ENCODE results near the gene LRRC63.
"Not testable (repeated sequence)": the region's sequence is repeated elsewhere in the genome, so short reads cannot be mapped to it uniquely, and the experiment has no call there.

LRRC63 gene

GRCh38 chr13:46274094-46274698 is 62.5 kb downstream of the LRRC63 start:
- DNase-seq = no peak

DNA sequence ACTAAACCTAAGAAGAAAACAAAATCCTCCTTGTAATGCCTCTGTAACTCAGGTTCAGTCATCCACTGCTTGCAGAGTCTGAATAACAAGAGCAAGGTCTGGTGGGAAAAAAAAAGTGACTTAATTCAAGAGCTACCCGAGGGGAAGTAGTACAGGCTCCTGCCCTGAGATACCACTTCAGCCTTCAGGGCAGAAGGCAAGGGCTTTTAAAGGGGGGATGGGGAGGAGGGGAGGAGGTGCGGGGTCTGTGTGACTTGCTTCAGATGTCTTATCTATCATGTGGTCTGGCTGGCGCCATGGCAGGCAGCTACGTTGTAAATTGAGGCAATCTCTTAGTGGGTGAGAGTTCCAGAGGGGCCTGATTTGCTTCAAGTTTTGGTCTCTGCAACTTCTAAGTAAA is 66.7 kb downstream of the LRRC63 start:
- no peak for DNase-seq

DNA sequence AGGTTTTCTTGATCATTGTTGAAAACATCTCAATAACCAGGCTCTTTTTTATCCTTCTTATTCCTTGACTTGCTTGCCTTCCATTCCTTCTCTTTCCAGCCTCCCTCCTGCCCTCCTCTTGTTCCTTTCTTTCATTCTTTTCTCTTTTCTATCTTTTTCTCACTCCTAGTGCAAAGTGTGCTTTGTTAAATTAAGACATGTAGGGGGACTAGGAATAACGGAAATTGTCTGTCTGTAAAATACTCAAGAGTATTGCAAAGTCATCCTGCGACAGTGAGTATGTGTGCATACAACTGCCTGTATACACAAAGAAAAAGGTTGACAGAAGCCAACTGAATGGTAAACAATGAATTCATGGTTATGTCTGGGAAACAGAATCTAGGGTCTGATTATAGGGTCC is 70.1 kb downstream of the LRRC63 start:
- DNase-seq = no peak

DNA sequence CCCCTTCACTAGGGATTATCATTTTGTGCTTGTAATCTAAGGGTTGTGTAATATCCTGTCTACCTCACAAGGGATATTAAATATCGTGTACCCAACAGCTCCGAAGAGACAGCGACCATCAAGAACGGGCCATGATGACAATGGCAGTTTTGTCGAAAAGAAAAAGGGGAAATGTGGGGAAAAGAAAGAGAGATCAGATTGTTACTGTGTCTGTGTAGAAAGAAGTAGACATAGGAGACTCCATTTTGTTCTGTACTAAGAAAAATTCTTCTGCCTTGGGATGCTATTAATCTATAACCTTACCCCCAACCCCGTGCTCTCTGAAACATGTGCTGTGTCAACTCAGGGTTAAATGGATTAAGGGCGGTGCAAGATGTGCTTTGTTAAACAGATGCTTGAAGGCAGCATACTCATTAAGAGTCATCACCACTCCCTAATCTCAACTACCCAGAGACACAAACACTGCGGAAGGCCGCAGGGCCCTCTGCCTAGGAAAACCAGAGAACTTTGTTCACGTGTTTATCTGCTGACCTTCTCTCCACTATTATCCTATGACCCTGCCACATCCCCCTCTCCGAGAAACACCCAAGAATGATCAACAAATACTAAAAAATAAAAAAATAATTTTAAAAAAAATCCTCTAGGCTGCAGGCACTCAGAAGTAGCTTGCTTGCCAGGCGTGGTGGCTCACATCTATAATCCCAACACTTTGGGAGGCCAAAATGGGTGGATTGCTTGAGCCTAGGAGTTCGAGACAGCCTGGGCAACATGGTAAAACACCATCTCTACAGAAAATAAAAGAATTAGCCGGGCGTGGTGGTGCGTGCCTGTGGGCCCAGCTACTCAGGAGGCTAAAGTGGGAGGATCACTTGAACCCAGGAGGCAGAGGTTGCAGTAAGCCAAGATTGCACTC is 72.4 kb downstream of the LRRC63 start:
- not testable (repeated sequence) for DNase-seq

- DNase-seq = no peak
These were observed 75.2 kb downstream of the LRRC63 start for GRCh38 chr13:46286972-46287371.

GRCh38 chr13:46288570-46289259 is 77.0 kb downstream of the LRRC63 start:
- DNase-seq = no peak

- no peak for DNase-seq
These were observed 77.7 kb downstream of the LRRC63 start for GRCh38 chr13:46289260-46289955.

GRCh38 chr13:46290434-46290833 is 78.7 kb downstream of the LRRC63 start:
- DNase-seq = no peak

DNA sequence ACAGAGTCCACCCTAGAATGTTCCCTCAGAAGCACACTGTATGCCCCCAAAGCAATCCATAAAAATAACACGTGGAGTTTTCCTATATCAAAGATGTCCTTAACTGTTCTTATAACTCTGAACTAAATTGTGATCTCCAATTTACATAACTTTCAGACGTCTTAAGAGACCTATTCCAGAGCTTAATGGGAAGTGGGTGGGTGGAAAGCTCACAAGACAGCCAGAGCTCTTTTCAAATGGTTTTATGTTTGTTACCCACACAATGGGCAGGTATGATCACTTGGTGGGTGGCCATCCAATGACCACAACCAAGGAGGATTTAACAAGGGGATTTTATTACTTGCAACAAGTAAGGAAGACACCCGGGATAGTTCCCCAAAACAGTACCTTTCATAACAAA is 81.7 kb downstream of the LRRC63 start:
- no peak for DNase-seq

DNA sequence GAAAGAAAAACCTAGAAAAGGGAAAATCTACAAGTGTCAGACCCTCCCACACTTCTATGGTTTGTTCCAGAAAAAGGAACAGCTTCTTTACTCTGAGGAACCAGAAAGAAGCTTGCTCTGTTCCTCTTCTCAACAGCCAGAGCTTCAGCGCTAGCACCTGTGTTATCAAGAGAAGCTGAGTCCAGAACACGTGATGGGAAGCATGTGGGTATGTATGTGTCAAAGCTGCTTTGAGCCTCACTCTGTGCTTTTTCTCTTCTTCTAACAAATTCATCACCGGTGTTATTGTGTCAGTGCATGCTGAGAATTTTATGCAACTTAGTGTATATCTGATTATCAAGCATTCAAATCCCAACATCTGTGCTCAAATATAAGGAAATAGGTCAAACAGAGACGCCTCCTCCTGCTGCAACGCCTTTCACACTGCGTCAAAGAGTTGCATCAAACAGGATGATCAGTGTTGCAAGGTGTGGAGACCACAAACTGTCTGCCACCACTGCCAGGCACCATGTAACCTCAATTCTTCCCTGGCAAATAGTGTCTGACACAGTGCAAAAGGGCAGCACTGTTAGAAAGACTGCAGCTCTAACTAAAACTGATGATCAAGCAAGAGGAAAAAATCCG is 83.9 kb downstream of the LRRC63 start:
- no peak for DNase-seq

DNA sequence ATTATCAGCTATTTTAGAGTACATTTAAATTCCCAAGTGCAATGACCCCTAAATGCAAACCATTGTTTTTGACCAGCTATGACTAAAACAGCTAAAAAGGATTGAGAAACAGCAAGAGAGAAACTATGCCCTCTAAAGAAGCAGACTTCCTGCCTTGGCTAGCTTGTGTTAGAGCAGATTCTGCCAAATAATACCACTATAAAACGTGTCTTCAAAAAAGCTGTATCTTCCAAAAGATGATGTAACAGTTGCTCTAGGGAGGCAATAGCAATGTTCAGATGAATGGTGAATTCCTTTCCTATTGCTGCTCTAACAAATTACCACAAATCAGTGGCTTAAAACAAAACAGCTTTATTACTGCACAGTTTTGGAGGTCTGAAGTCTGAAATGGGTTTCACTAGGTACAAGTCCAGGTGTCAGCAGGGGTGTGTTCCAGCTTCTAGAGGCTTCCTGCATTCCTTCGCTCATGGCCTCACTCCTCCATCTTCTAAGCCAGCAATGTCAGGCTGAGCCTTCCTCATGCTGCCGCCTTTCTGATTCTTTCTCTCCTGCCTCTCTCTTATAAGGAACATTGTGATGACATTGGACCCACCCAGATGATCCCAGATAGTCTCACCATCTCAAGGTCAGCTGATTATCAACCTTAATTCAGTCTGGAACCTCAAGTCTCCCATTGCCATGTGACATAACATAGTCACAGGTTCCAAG is 84.5 kb downstream of the LRRC63 start:
- no peak for DNase-seq

DNA sequence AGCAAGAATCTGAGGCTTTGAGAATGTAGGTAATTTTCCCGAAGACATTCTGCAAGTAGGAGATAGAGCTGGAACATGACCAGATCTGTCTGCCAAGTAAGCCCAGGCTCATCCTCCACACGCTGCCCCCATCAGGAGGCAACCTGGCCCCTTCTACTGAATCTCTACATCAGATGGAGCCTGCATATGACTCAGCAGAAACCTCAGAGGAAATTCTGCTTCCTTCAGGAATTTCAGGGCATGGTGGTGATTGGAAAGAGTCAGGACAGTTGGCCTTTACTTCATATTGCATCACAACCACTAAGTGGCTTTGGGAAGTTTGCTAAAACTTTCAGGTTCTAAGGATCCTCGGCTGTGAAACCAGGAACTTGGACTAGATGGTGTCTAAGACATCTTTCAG is 85.2 kb downstream of the LRRC63 start:
- DNase-seq = no peak

- DNase-seq = no peak
These were observed 85.7 kb downstream of the LRRC63 start for GRCh38 chr13:46297361-46297811.

GRCh38 chr13:46303742-46304385 is 92.1 kb downstream of the LRRC63 start:
- DNase-seq = no peak

DNA sequence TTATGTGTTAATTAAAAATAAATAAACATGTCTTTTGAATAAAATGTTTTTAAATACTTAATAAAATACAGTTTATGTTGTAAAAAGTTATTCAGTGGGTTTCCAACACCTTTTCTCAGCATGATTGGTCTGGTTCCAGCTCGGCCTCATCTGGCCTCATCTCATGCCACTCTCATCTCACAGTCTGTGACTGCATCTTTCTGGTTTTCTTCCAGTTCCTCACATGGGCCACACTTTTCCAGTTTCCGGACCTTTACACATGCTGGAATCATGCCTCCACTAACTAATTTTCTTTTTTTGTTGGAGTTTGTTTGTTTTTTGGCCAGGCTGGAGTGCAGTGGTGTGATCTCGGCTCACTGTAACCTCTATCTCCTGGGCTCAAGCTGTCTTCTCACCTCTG is 92.8 kb downstream of the LRRC63 start:
- DNase-seq = no peak

DNA sequence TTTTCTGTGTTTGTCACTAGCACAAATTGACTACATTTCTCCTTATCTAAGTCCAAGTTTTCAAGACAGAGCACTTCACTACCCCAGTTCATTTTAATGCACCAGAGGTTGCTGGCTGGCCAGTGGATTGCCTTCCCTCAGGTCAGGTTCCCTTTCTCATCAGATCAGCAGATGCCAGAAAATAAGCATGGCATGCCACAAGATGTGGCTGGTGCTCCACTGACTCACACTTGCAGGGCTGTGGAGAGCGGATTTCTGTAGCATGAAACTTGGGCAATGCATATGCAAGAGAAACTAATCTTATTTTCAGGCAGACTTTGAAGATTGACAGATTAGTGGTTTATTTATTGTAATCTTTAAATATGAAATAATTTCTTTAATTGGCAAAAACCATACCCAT is 95.8 kb downstream of the LRRC63 start:
- no peak for DNase-seq

DNA sequence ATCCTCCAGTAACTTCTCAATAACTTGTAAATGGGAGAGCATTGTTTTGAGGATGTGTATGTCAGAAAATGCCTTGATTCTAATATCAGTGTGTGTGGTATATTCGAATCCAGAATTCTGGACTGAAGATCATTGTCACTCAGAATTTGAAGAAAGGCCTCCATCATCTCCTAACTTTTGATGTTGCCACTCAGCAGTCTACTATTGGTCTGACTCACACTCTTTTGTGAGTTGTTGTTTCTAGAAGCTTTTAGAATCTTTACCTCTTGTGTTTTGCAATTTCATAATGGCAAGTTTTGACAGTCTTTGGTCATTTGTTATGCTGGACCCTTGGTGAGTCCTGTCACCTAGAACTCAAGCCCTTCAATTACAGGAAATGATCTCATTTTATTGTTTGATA is 98.3 kb downstream of the LRRC63 start:
- DNase-seq = no peak

DNA sequence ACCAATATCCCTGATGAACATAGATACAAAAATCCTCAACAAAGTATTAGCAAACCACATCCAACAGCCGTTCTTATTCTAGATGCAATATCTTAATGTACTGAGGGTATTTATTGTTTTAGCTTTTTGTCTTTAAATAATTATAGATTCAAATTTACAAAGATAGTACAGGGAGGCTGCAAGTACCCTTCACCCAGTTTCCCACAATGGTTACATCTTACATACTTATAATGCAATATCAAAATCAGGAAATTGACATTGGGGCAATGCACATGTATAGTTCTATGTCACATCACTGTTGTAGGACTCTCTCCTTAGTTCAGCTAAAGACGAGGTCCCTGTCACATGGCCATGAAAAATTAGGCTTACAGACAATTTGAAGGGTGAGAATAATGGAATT is 99.5 kb downstream of the LRRC63 start:
- DNase-seq = no peak

- no peak for DNase-seq
These were observed 101.3 kb downstream of the LRRC63 start for GRCh38 chr13:46313024-46313423.

GRCh38 chr13:46313432-46314257 is 101.9 kb downstream of the LRRC63 start:
- DNase-seq = no peak

DNA sequence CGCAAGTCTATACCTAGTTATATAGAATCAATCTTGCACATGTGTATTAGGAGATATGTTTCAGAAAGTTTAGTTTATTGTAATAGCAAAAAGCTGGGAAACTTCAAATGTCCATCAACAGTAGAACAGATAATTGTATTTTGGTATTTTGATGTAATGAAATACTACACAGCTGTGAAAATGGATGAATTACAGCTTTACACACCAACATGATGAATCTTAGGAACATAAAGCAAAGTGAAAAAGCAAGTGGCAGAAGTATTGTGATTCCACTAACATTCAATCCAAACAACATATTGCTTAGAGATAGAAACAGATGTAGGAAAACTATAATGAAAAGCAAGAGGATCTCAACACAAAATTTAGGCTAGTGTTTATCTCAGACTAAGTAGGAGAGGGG is 102.9 kb downstream of the LRRC63 start:
- no peak for DNase-seq

Measured in GOT3 (cell line).